Nephron progenitor cell (in vitro differentiated cells): ENCODE measurements around the gene SPSB3.
A peak's percentile ranks its signal among the peaks of the same experiment; 100 is the strongest.

ENCODE experiments used
- DNase-seq: peaks from one replicate; pipeline ENCODE4 v3.0.0; 2021
- H3K27ac Mint-ChIP-seq: 2 replicates; pipeline ENCODE4 v1.8.0; 2021; ENCODE audit warnings: mild to moderate bottlenecking, moderate library complexity, mixed read lengths
- H3K27me3 Mint-ChIP-seq: 2 replicates; pipeline ENCODE4 v1.8.0; 2021; ENCODE audit warnings: mild to moderate bottlenecking, low read depth, mixed read lengths; ENCODE audit not compliant: poor library complexity
- H3K36me3 Mint-ChIP-seq: 2 replicates; pipeline ENCODE4 v1.8.0; 2021; ENCODE audit warnings: low read depth, mixed read lengths
- H3K4me1 Mint-ChIP-seq: 2 replicates; pipeline ENCODE4 v1.8.0; 2021; ENCODE audit warnings: mixed read lengths
- H3K4me3 Mint-ChIP-seq: 2 replicates; pipeline ENCODE4 v1.8.0; 2021; ENCODE audit warnings: mild to moderate bottlenecking, moderate library complexity, mixed read lengths
- H3K9me3 Mint-ChIP-seq: 2 replicates; pipeline ENCODE4 v1.8.0; 2021; ENCODE audit warnings: mild to moderate bottlenecking, moderate library complexity, mixed read lengths
- TF ChIP-seq, protein P1 (sequence below): fragments of 200-600 bp; sonication (generic); IDR thresholded peaks from 2 replicates; pipeline ENCODE4 v1.5.0; 2021; ENCODE audit warnings: antibody characterized with exemption

SPSB3 gene

DNA sequence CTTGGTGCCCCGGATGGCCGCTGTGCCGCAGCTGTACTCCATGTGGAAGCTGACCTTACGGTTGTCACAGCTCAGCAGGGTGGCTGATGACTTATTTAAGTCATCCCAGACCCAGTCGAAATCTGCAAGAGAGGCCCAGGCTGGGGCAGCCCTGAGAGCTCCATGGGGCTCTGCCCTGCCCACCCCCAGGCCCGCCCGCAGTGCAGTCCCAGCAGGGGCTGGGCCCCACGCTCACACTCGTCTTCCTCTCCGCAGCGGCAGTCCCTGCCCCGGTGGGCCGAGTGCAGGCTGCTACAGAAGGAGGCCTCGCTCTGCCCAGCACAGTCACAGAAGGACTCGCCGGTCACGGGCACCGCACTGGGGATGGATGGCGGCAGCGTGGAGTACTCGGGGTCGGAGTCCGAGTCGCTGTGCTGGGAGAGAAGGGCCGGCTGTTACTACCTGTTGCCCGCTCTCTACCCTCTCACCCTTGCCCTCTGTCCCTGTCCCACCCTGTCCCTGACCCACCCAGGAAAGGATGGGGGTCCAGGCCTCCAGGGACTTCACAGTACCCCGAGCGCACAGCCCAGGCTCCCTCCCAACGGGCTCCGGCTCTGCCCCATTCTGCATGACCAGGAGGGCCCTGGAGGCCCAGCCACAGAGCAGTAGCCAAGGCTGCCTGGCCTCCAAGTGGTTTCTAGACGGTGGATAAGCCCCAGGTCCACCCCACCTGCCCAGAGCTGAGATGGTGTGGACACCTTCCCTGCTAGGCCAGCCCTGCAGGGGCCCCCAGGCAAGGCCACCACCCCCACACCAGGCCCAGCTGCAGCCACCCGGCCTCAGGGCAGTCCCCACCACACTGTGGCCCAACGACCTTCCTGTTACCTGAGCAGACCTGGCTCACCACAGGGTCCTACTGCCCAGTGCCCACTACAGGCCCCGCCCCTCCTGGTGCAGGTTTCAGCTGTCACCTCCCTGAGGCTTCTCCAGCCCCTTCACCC is 3.9 kb downstream of the SPSB3 start:
- TF ChIP-seq, protein P1, sequence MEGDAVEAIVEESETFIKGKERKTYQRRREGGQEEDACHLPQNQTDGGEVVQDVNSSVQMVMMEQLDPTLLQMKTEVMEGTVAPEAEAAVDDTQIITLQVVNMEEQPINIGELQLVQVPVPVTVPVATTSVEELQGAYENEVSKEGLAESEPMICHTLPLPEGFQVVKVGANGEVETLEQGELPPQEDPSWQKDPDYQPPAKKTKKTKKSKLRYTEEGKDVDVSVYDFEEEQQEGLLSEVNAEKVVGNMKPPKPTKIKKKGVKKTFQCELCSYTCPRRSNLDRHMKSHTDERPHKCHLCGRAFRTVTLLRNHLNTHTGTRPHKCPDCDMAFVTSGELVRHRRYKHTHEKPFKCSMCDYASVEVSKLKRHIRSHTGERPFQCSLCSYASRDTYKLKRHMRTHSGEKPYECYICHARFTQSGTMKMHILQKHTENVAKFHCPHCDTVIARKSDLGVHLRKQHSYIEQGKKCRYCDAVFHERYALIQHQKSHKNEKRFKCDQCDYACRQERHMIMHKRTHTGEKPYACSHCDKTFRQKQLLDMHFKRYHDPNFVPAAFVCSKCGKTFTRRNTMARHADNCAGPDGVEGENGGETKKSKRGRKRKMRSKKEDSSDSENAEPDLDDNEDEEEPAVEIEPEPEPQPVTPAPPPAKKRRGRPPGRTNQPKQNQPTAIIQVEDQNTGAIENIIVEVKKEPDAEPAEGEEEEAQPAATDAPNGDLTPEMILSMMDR, result no peak
- Mint-ChIP-seq H3K4me1 (peaks cover 20% of the 10 kb centered on the region), H3K27me3 (no peaks in the 10 kb centered on the region), H3K9me3 (no peaks in the 10 kb centered on the region), H3K36me3 (peaks cover 4% of the 10 kb centered on the region), H3K4me3 (no peak overlapping the region), H3K27ac (peak overlapping the region; percentile 24)
- DNase-seq, result peak; percentile 5

DNA sequence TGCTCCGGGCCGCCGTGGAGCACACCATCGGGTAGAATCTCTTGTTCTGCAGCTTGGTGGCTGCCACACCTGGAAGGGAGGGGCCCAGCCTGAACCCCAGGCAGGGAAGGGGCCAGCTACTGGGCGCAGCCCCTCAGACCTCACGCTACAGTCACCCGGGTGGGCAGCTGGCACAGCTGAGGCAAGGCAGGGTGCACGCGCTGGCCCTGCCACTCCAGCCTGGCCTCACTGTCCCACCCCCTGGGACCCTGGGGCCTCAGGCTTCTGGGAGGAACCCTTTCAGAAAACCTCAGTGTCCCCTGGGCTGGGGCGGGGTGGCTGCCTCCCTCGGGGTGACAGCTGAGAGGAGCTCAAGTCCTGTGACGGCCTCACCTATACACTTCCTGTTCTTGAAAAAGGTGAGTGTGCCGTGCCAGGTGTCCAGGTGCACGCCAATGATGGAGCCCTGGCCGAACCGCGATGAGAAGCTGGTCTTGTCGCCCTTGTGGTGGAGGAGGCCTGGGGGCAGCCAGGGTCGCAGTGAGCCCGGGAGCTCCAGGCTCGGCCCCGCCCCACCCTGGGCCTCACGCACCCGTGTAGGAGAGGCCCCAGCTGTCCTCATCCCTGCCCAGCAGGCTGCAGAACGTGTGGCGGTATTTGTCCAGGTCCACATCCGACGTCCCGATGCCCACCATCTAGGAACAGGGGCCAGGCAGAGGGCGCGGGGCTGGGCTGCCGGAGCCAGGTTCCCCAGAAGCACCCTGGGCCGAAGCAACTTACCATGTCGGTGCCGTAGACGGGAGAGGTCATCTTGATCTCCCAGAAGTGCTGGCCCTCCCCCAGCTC is 4.8 kb downstream of the SPSB3 start:
- no peak for DNase-seq
- Mint-ChIP-seq H3K4me1 (peaks cover 16% of the 10 kb centered on the region), H3K9me3 (no peaks in the 10 kb centered on the region), H3K4me3 (no peak overlapping the region), H3K27me3 (no peaks in the 10 kb centered on the region), H3K36me3 (no peaks in the 10 kb centered on the region), H3K27ac (no peak overlapping the region)
- TF ChIP-seq, protein P1, result no peak

GRCh38 chr16:1776991-1777374 is 5.4 kb downstream of the SPSB3 start:
- Mint-ChIP-seq H3K27ac (peak overlapping the region; percentile 69), H3K27me3 (no peaks in the 10 kb centered on the region), H3K4me1 (peaks cover 20% of the 10 kb centered on the region), H3K9me3 (no peaks in the 10 kb centered on the region), H3K36me3 (no peaks in the 10 kb centered on the region), H3K4me3 (no peak overlapping the region)
- TF ChIP-seq, protein P1, result no peak
- DNase-seq, result no peak

DNA sequence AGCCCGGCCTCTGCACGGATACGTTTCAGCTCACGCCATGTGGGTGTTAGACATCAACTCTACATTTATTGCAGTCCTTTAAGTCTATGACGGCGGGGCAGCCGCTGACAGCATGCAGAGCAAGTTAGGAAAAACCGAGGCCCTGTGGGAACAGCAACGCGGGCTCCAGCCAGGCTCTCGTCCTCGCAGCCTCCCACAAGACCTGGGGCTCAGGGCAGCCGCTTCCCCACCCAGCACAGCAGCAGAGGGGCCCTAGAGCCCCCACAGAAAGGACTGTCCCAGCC is 5.8 kb downstream of the SPSB3 start:
- no peak overlapping the region for H3K4me3 Mint-ChIP-seq
- H3K36me3 Mint-ChIP-seq, result no peaks in the 10 kb centered on the region
- H3K9me3 Mint-ChIP-seq, result no peaks in the 10 kb centered on the region
- H3K27me3 Mint-ChIP-seq, result no peaks in the 10 kb centered on the region
- TF ChIP-seq, protein P1, result no peak
- H3K4me1 Mint-ChIP-seq, result peaks cover 20% of the 10 kb centered on the region
- no peak for DNase-seq
- peak overlapping the region; percentile 69 for H3K27ac Mint-ChIP-seq

GRCh38 chr16:1775846-1776671 is 6.3 kb downstream of the SPSB3 start:
- Mint-ChIP-seq H3K4me3 (no peak overlapping the region), H3K4me1 (peaks cover 14% of the 10 kb centered on the region), H3K27ac (peak overlapping the region; percentile 69)

More at GRCh38 chr16:1775846-1776671, 6.3 kb downstream of the SPSB3 start:
- no peak for DNase-seq
- TF ChIP-seq, protein P1, result no peak
- H3K36me3 Mint-ChIP-seq, result no peaks in the 10 kb centered on the region
- no peaks in the 10 kb centered on the region for H3K27me3 Mint-ChIP-seq
- no peaks in the 10 kb centered on the region for H3K9me3 Mint-ChIP-seq
